ENCODE results near the gene ITGB2. TPM values are rescaled to one million over a fixed set of nuclear protein-coding genes. Genes with fewer than 3 reads are reported as not detected.

Gene ITGB2
- total RNA-seq, 1 donor from 2014 or later, result 18.6 TPM

DNA sequence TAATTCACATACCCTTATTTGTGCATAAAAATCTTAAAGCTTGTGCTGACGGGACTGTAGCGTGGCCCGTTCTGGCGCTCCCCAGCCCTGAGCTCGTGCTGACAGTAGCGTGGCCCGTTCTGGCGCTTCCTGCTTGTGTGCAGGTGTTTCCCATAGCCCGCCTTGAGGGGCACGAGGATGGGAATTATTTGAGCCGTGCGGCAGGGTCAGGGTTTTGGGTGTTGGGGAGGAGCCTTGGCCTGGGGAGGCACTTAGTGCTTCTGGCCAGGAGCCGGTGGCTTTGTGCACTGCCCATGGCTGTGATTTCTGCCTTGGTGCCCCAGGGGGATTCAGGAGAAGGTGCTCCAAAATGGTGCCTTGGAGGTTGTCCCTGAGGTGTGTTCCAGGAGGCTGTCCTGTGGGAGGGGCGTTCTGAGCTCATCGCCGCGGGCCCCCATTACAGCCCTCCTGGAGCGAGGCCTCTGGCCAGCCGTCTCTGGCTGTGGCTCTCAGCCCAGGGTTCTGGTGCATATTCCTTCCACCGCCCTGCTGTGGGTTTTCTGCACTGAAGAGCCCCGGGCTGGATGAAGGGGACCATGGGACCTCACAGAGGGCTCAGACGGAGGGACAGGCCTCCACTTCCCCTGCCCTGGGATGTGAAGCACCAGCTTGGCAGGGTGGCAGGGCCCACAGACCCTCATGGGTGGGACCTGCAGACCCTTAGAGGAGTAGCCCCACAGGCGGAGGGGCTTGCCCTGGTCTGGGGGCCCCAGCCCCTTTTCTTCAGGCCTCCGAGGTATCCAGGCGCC is 25.7 kb upstream of the ITGB2 start:
- Histone ChIP-seq H3K27me3 (ENCODE audit: low read depth) (no peaks in the 10 kb centered on the region), H3K4me1 (peaks cover 93% of the 10 kb centered on the region), H3K36me3 (peaks cover 33% of the 10 kb centered on the region), H3K4me3 (peak overlapping the region; percentile 31), H3K27ac (replicated peaks) (peak overlapping the region; percentile 91), H3K9me3 (replicated peaks) (no peaks in the 10 kb centered on the region)
- TF ChIP-seq, protein P1, sequence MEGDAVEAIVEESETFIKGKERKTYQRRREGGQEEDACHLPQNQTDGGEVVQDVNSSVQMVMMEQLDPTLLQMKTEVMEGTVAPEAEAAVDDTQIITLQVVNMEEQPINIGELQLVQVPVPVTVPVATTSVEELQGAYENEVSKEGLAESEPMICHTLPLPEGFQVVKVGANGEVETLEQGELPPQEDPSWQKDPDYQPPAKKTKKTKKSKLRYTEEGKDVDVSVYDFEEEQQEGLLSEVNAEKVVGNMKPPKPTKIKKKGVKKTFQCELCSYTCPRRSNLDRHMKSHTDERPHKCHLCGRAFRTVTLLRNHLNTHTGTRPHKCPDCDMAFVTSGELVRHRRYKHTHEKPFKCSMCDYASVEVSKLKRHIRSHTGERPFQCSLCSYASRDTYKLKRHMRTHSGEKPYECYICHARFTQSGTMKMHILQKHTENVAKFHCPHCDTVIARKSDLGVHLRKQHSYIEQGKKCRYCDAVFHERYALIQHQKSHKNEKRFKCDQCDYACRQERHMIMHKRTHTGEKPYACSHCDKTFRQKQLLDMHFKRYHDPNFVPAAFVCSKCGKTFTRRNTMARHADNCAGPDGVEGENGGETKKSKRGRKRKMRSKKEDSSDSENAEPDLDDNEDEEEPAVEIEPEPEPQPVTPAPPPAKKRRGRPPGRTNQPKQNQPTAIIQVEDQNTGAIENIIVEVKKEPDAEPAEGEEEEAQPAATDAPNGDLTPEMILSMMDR (IDR thresholded peaks at IDR 0.05; ENCODE audit: borderline replicate concordance), result no peak
- peak; percentile 18 for DNase-seq
- intact Hi-C loops (cut with micrococcal nuclease), result loop anchor here (5.0 kb wide), 1 partner anchor 191 kb away; no protein-coding TSS in a partner anchor

- Histone ChIP-seq H3K4me3 (no peak overlapping the region), H3K9me3 (replicated peaks) (no peaks in the 10 kb centered on the region), H3K4me1 (peaks cover 93% of the 10 kb centered on the region), H3K36me3 (peaks cover 29% of the 10 kb centered on the region), H3K27ac (replicated peaks) (peak overlapping the region; percentile 91), H3K27me3 (ENCODE audit: low read depth) (no peaks in the 10 kb centered on the region)
- TF ChIP-seq, protein P1 (IDR thresholded peaks at IDR 0.05; ENCODE audit: borderline replicate concordance), result no peak
- DNase-seq, result no peak
- intact Hi-C loops (cut with micrococcal nuclease), result no loop called here
Measured at GRCh38 chr21:44944596-44944995, 23.9 kb upstream of the ITGB2 start.

DNA sequence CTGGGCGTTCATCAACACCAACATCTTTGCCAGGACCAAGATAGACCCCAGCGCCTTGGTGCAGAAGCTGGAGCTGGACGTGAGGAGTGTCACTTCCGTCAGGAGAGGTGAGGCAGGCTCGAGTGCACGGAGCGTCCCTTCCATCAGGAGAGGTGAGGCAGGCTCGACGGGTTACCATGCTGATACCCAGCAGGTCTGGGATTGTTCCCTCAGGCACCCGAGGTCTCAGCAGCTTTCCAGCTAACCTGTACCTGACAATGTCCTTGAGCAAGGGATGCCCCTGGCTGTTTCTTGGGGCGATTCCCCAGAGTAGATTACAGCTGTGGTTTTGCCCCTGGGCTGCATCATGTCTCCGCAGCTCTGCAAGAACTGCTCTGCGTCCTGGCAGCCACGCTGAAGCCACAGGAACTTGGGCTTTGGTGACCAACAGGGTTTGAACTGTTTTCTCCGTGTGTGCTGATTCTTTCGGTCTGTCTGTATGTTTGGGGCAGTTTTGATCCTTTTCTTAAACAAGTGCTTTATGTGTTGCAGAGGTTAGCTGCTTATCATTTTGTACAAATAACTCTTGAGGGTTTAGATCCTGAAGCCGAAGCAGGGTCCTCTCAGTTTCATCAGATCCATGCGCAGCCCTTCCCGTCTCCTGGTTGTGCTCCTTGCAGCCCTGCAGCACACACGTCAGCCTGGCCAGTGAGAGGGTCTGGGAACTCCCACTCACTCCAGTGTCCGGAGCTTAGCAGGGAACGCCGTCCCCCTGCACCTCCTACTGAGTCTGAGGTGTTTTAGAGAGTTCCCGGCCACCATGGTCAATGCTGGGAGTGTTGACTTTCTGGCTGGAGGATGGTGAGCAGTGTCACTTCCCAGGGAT is 23.2 kb upstream of the ITGB2 start:
- intact Hi-C loops (cut with micrococcal nuclease), result no loop called here
- no peak for DNase-seq
- TF ChIP-seq, protein P1 (IDR thresholded peaks at IDR 0.05; ENCODE audit: borderline replicate concordance), result no peak
- peak overlapping the region; percentile 91 for H3K27ac ChIP-seq (replicated peaks)
- peaks cover 93% of the 10 kb centered on the region for H3K4me1 ChIP-seq
- no peaks in the 10 kb centered on the region for H3K9me3 ChIP-seq (replicated peaks)
- no peaks in the 10 kb centered on the region for H3K27me3 ChIP-seq (ENCODE audit: low read depth)
- peaks cover 29% of the 10 kb centered on the region for H3K36me3 ChIP-seq
- H3K4me3 ChIP-seq, result no peak overlapping the region

- intact Hi-C loops (cut with micrococcal nuclease), result no loop called here
- TF ChIP-seq, protein P1 (IDR thresholded peaks at IDR 0.05; ENCODE audit: borderline replicate concordance), result no peak
- DNase-seq, result no peak
- no peaks in the 10 kb centered on the region for H3K9me3 ChIP-seq (replicated peaks)
- H3K27me3 ChIP-seq (ENCODE audit: low read depth), result no peaks in the 10 kb centered on the region
- peaks cover 89% of the 10 kb centered on the region for H3K4me1 ChIP-seq
- peak overlapping the region; percentile 92 for H3K27ac ChIP-seq (replicated peaks)
- no peak overlapping the region for H3K4me3 ChIP-seq
- H3K36me3 ChIP-seq, result peaks cover 29% of the 10 kb centered on the region
Measured at GRCh38 chr21:44943005-44943685, 22.4 kb upstream of the ITGB2 start.

- Histone ChIP-seq H3K9me3 (replicated peaks) (no peaks in the 10 kb centered on the region), H3K4me1 (peaks cover 84% of the 10 kb centered on the region), H3K4me3 (no peak overlapping the region), H3K27ac (replicated peaks) (peak overlapping the region; percentile 92), H3K27me3 (ENCODE audit: low read depth) (no peaks in the 10 kb centered on the region), H3K36me3 (peaks cover 29% of the 10 kb centered on the region)
- DNase-seq, result no peak
- TF ChIP-seq, protein P1 (IDR thresholded peaks at IDR 0.05; ENCODE audit: borderline replicate concordance), result no peak
- intact Hi-C loops (cut with micrococcal nuclease), result no loop called here
Measured at GRCh38 chr21:44942566-44942965, 21.9 kb upstream of the ITGB2 start.

All from left ventricle myocardium inferior (tissue), 1 donor.